OCI-M2 (cell line): ENCODE results near the gene IGF2BP2.

Experiments used
- DNase-seq: peaks from one replicate; lab custom pipeline; 2025; ENCODE audit not compliant: unreplicated experiment; lab: John Stamatoyannopoulos, UW

Gene IGF2BP2

GRCh38 chr3:185737740-185738680, 86.8 kb downstream of the IGF2BP2 start:
- DNase-seq = no peak

GRCh38 chr3:185737020-185737419, 87.8 kb downstream of the IGF2BP2 start:
- DNase-seq = no peak

- DNase-seq = no peak
These were observed 90.1 kb downstream of the IGF2BP2 start for GRCh38 chr3:185734725-185735096.

GRCh38 chr3:185733980-185734724, 90.7 kb downstream of the IGF2BP2 start:
- no peak for DNase-seq

GRCh38 chr3:185732782-185733181, 92.1 kb downstream of the IGF2BP2 start:
- no peak for DNase-seq

- DNase-seq = no peak
These were observed 94.3 kb downstream of the IGF2BP2 start for GRCh38 chr3:185730550-185730949.

- DNase-seq = no peak
These were observed 95.3 kb downstream of the IGF2BP2 start for GRCh38 chr3:185729337-185730055.

- no peak for DNase-seq
These were observed 96.1 kb downstream of the IGF2BP2 start for GRCh38 chr3:185728630-185729336.

- DNase-seq = no peak
These were observed 97.0 kb downstream of the IGF2BP2 start for GRCh38 chr3:185727873-185728272.

- no peak for DNase-seq
These were observed 98.4 kb downstream of the IGF2BP2 start for GRCh38 chr3:185726254-185726967.

- no peak for DNase-seq
These were observed 100.1 kb downstream of the IGF2BP2 start for GRCh38 chr3:185724761-185725160.

GRCh38 chr3:185724251-185724650, 100.6 kb downstream of the IGF2BP2 start:
- DNase-seq = no peak

GRCh38 chr3:185722881-185723280, 102.0 kb downstream of the IGF2BP2 start:
- DNase-seq = no peak

GRCh38 chr3:185721970-185722369, 102.9 kb downstream of the IGF2BP2 start:
- DNase-seq = no peak

- DNase-seq = no peak
These were observed 104.5 kb downstream of the IGF2BP2 start for GRCh38 chr3:185720326-185720725.

- DNase-seq = no peak
These were observed 105.9 kb downstream of the IGF2BP2 start for GRCh38 chr3:185718736-185719593.

GRCh38 chr3:185717627-185718402, 107.0 kb downstream of the IGF2BP2 start:
- no peak for DNase-seq

GRCh38 chr3:185717121-185717520, 107.7 kb downstream of the IGF2BP2 start:
- no peak for DNase-seq
